ENCODE measurements around the gene APP.

GRCh38 chr21:26159869-26160268 lies 10.7 kb downstream of the APP start:
- TF ChIP-seq CTCF (IDR thresholded peaks at IDR 0.05): no peak
- TF ChIP-seq POLR2A (IDR thresholded peaks at IDR 0.05): no peak
